PFSK-1 (cell line): ENCODE data around the gene CEP85L.

Experiments
- FOXP2 ChIP-seq: optimal IDR thresholded peaks from 2 replicates; pipeline ENCODE3; 2011; ENCODE audit warnings: borderline replicate concordance, control low read depth, inconsistent platforms; ENCODE audit not compliant: insufficient read depth; ENCODE audit errors: extremely low read length, extremely low read depth
- POLR2AphosphoS5 ChIP-seq: IDR thresholded peaks from 2 replicates; pipeline ENCODE4 v1.6.1; 2012; ENCODE audit warnings: low read depth, mild to moderate bottlenecking, control low read depth, low read length, moderate library complexity
- REST ChIP-seq, 2 experiments: IDR thresholded peaks; 2 replicates each; pipeline versions ENCODE4 v1.6.1 to v1.8.0; 2011 to 2012; ENCODE audit warnings: low read depth in 2 of 2, low read length in 2 of 2, control low read depth in 1 of 2, inconsistent platforms in 1 of 2, mild to moderate bottlenecking in 1 of 2, moderate library complexity in 1 of 2; ENCODE audit not compliant: insufficient read depth in 1 of 2
- SIN3A ChIP-seq: IDR thresholded peaks from 2 replicates; pipeline ENCODE4 v1.6.1; 2012; ENCODE audit warnings: mild to moderate bottlenecking, low read length, moderate library complexity, borderline replicate concordance; ENCODE audit not compliant: insufficient read depth
- TAF1 ChIP-seq: IDR thresholded peaks from 2 replicates; pipeline ENCODE4 v1.6.1; 2012; ENCODE audit warnings: low read length, control low read depth, borderline replicate concordance; ENCODE audit not compliant: insufficient read depth

Gene CEP85L

GRCh38 chr6:118548613-118549012 is 102.8 kb downstream of the CEP85L start:
- no peak for TF ChIP-seq FOXP2
- TF ChIP-seq REST (IDR thresholded peaks at IDR 0.05; ENCODE audit: insufficient read depth in 1 of 2, low read depth in 2 of 2, low read length in 2 of 2) = no peak
- no peak for TF ChIP-seq SIN3A
- TF ChIP-seq POLR2AphosphoS5 = no peak
- no peak for TF ChIP-seq TAF1

- TF ChIP-seq POLR2AphosphoS5 = no peak
- TF ChIP-seq FOXP2 = no peak
- no peak for TF ChIP-seq REST (IDR thresholded peaks at IDR 0.05; ENCODE audit: insufficient read depth in 1 of 2, low read depth in 2 of 2, low read length in 2 of 2)
- TF ChIP-seq SIN3A = no peak
- TF ChIP-seq TAF1 = no peak
Measured at GRCh38 chr6:118548136-118548535, 103.3 kb downstream of the CEP85L start, which contains the start of gene PLN. Gene PLN (plus strand): TSS chr6:118548296. CDS start chr6:118558922, 10,626 bp downstream.

GRCh38 chr6:118546880-118547218 is 104.5 kb downstream of the CEP85L start:
- TF ChIP-seq SIN3A (no peak), REST (IDR thresholded peaks at IDR 0.05; ENCODE audit: insufficient read depth in 1 of 2, low read depth in 2 of 2, low read length in 2 of 2) (no peak), FOXP2 (no peak), TAF1 (no peak), POLR2AphosphoS5 (no peak)

GRCh38 chr6:118546164-118546879 is 105.1 kb downstream of the CEP85L start:
- no peak for TF ChIP-seq REST (IDR thresholded peaks at IDR 0.05; ENCODE audit: insufficient read depth in 1 of 2, low read depth in 2 of 2, low read length in 2 of 2)
- no peak for TF ChIP-seq SIN3A
- TF ChIP-seq FOXP2 = no peak
- TF ChIP-seq TAF1 = no peak
- TF ChIP-seq POLR2AphosphoS5 = no peak
